ENCODE measurements around the gene WBP2. TPM values are rescaled to one million over a fixed set of nuclear protein-coding genes. Genes with fewer than 3 reads are reported as not detected.

WBP2 gene
- total and polyA plus RNA-seq, 2 of the 13 experiments (the other 11 are each of a cell fraction or from before 2014, with no cell fraction given) = 29.2 to 29.5 TPM

DNA sequence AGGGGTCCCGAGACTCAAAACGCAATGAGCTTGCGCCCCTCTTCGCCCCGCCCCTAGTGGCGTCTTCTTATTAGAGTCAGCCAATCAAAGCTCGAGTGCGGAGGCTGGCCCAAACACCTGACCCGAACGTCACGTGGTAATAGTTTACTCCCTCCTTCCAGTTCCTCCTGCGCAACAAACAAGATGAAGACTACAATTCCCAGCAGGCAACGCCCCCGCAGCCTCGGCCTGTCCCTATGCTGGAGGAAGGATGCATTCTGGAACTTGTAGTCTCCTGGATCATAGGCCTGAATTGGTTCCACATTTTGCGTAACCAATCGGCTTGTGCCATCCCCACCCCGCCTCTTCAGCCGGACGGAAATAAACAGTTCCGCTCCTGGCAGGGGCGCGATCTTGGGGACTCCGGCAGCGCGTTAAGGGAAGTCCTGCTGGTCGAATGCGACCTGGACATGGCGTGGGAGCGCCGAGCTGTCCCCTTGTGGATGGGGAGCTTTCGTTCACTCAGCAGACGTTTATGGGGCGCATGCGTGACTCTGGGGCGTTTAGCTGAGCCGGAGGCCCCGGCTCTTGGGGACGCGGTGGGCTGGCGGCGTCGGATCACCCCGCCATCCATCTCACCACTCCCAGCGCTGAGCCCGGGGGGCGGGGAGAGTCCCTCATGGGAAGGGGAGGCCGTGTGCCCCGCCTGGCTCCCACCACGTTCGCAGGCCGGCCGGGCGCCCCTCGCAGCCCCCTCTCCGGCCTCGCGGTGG, at the start of gene WBP2 (continued):
- TF ChIP-seq KLF9 (CRISPR knock-in tag; IDR thresholded peaks at IDR 0.05; ENCODE audit: low read depth) = peak; percentile 85; the same call in 1 of the 2 replicates
- no peak for TF ChIP-seq TEAD3 (CRISPR knock-in tag; optimal IDR thresholded peaks at IDR 0.05; ENCODE audit: borderline replicate concordance)
- TF ChIP-seq ZSCAN20 (CRISPR knock-in tag; IDR thresholded peaks at IDR 0.05; ENCODE audit: borderline replicate concordance) = peak; percentile 80; the same call in 1 of the 2 replicates
- no peak; the same call in 1 of the 2 replicates for TF ChIP-seq TSC22D2 (CRISPR knock-in tag; IDR thresholded peaks at IDR 0.05; ENCODE audit: borderline replicate concordance)
- peak; percentile 91 for TF ChIP-seq SIN3A (IDR thresholded peaks at IDR 0.05; ENCODE audit: borderline replicate concordance, low read depth, low read length)
- peak; percentile 95 for TF ChIP-seq ZXDC (CRISPR knock-in tag; IDR thresholded peaks at IDR 0.05)
- TF ChIP-seq E2F2 (CRISPR knock-in tag; IDR thresholded peaks at IDR 0.05; ENCODE audit: borderline replicate concordance) = peak; percentile 87
- TF ChIP-seq, protein P1, sequence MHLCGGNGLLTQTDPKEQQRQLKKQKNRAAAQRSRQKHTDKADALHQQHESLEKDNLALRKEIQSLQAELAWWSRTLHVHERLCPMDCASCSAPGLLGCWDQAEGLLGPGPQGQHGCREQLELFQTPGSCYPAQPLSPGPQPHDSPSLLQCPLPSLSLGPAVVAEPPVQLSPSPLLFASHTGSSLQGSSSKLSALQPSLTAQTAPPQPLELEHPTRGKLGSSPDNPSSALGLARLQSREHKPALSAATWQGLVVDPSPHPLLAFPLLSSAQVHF (CRISPR knock-in tag; IDR thresholded peaks at IDR 0.05) = 0 out of 2 replicates have a peak, but pooled peaks have one; percentile 83
- TF ChIP-seq PRPF4 (IDR thresholded peaks at IDR 0.05; ENCODE audit: low read depth, low read length, poor library complexity, severe bottlenecking) = no peak
- 0 out of 2 replicates have a peak, but pooled peaks have one; percentile 36 for TF ChIP-seq ZNF713 (CRISPR knock-in tag; IDR thresholded peaks at IDR 0.05)
- TF ChIP-seq SMARCE1 (IDR thresholded peaks at IDR 0.05; ENCODE audit: borderline replicate concordance) = no peak
- TF ChIP-seq ZNF788 (CRISPR knock-in tag; IDR thresholded peaks at IDR 0.05; ENCODE audit: borderline replicate concordance) = peak; percentile 81; the same call in 1 of the 2 replicates
- TF ChIP-seq ZNF451 (CRISPR knock-in tag; IDR thresholded peaks at IDR 0.05) = peak; percentile 58
- TF ChIP-seq CBX5 (CRISPR knock-in tag; IDR thresholded peaks at IDR 0.05; ENCODE audit: borderline replicate concordance) = peak; percentile 75; the same call in 1 of the 2 replicates
- TF ChIP-seq, protein P2, sequence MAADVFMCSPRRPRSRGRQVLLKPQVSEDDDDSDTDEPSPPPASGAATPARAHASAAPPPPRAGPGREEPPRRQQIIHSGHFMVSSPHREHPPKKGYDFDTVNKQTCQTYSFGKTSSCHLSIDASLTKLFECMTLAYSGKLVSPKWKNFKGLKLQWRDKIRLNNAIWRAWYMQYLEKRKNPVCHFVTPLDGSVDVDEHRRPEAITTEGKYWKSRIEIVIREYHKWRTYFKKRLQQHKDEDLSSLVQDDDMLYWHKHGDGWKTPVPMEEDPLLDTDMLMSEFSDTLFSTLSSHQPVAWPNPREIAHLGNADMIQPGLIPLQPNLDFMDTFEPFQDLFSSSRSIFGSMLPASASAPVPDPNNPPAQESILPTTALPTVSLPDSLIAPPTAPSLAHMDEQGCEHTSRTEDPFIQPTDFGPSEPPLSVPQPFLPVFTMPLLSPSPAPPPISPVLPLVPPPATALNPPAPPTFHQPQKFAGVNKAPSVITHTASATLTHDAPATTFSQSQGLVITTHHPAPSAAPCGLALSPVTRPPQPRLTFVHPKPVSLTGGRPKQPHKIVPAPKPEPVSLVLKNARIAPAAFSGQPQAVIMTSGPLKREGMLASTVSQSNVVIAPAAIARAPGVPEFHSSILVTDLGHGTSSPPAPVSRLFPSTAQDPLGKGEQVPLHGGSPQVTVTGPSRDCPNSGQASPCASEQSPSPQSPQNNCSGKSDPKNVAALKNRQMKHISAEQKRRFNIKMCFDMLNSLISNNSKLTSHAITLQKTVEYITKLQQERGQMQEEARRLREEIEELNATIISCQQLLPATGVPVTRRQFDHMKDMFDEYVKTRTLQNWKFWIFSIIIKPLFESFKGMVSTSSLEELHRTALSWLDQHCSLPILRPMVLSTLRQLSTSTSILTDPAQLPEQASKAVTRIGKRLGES (CRISPR knock-in tag; IDR thresholded peaks at IDR 0.05; ENCODE audit: borderline replicate concordance) = no peak
- no peak for TF ChIP-seq NCOA5 (CRISPR knock-in tag; IDR thresholded peaks at IDR 0.05)
- peak; percentile 94; the same call in 1 of the 2 replicates for TF ChIP-seq ARNTL (CRISPR knock-in tag; IDR thresholded peaks at IDR 0.05)
- TF ChIP-seq KLF12 (CRISPR knock-in tag; IDR thresholded peaks at IDR 0.05; ENCODE audit: borderline replicate concordance) = peak; percentile 30
- peak; percentile 99; the same call in 1 of the 2 replicates for TF ChIP-seq ZBTB7B (CRISPR knock-in tag; IDR thresholded peaks at IDR 0.05)
- no peak for TF ChIP-seq RBAK (CRISPR knock-in tag; IDR thresholded peaks at IDR 0.05)
- peak; percentile 50; the same call in 1 of the 2 replicates for TF ChIP-seq ZNF83 (CRISPR knock-in tag; IDR thresholded peaks at IDR 0.05; ENCODE audit: borderline replicate concordance)
- TF ChIP-seq MAFK (conservative IDR thresholded peaks at IDR 0.05 in 1 of 2, IDR thresholded peaks at IDR 0.05 in 1 of 2; ENCODE audit: low read length in 2 of 2) = no peak

All from HepG2 (cell line).